ENCODE measurements around the gene LIN9. TPM values are rescaled to one million over a fixed set of nuclear protein-coding genes. Genes with fewer than 3 reads are reported as not detected.

LIN9 gene
- total and polyA plus RNA-seq, 2 of the 13 experiments (the other 11 are each of a cell fraction or from before 2014, with no cell fraction given): 3.0 to 10.0 TPM

- TF ChIP-seq AHDC1 (CRISPR knock-in tag; IDR thresholded peaks at IDR 0.05; ENCODE audit: borderline replicate concordance): no peak
- no peak for TF ChIP-seq SKI (IDR thresholded peaks at IDR 0.05; ENCODE audit: partially characterized antibody)
- TF ChIP-seq ZNF468 (CRISPR knock-in tag; IDR thresholded peaks at IDR 0.05): peak; percentile 1; the same call in 1 of the 2 replicates
- TF ChIP-seq NR2C2 (CRISPR knock-in tag; IDR thresholded peaks at IDR 0.05; ENCODE audit: borderline replicate concordance): no peak
- TF ChIP-seq HOXA9 (CRISPR knock-in tag; IDR thresholded peaks at IDR 0.05; ENCODE audit: borderline replicate concordance): no peak
- peak; percentile 21; the same call in 1 of the 2 replicates for TF ChIP-seq GATA4 (IDR thresholded peaks at IDR 0.05; ENCODE audit: borderline replicate concordance, low read depth)
- no peak for TF ChIP-seq ELF4 (CRISPR knock-in tag; IDR thresholded peaks at IDR 0.05; ENCODE audit: borderline replicate concordance)
- no peak for TF ChIP-seq GABPA (IDR thresholded peaks at IDR 0.05; ENCODE audit: low read depth, low read length)
- no peak for TF ChIP-seq GABPA (CRISPR knock-in tag; IDR thresholded peaks at IDR 0.05; ENCODE audit: low read depth)
- TF ChIP-seq THAP11 (CRISPR knock-in tag; IDR thresholded peaks at IDR 0.05): no peak; the same call in 1 of the 2 replicates
- no peak for TF ChIP-seq SRSF1 (optimal IDR thresholded peaks at IDR 0.05; ENCODE audit: low read depth, low read length)
- TF ChIP-seq SIN3A (IDR thresholded peaks at IDR 0.05; ENCODE audit: borderline replicate concordance, low read depth, low read length): 0 out of 2 replicates have a peak, but pooled peaks have one; percentile 60
- 0 out of 2 replicates have a peak, but pooled peaks have one; percentile 23 for TF ChIP-seq RFXAP (CRISPR knock-in tag; IDR thresholded peaks at IDR 0.05; ENCODE audit: borderline replicate concordance)
- no peak for TF ChIP-seq TBX2 (CRISPR knock-in tag; IDR thresholded peaks at IDR 0.05; ENCODE audit: borderline replicate concordance)
- no peak for TF ChIP-seq RELA (CRISPR knock-in tag; IDR thresholded peaks at IDR 0.05)
- TF ChIP-seq ZNF496 (CRISPR knock-in tag; IDR thresholded peaks at IDR 0.05; ENCODE audit: insufficient replicate concordance): no peak
- no peak for TF ChIP-seq SRSF4 (IDR thresholded peaks at IDR 0.05; ENCODE audit: low read depth, low read length, poor library complexity, severe bottlenecking)
- no peak for TF ChIP-seq ZZZ3 (CRISPR knock-in tag; IDR thresholded peaks at IDR 0.05; ENCODE audit: borderline replicate concordance)
- TF ChIP-seq SNAI1 (CRISPR knock-in tag; IDR thresholded peaks at IDR 0.05; ENCODE audit: borderline replicate concordance): no peak
- no peak for TF ChIP-seq HBP1 (CRISPR knock-in tag; IDR thresholded peaks at IDR 0.05; ENCODE audit: low read depth)
- TF ChIP-seq ZEB1 (IDR thresholded peaks at IDR 0.05; ENCODE audit: insufficient replicate concordance, low read depth): peak; percentile 28
- no peak for TF ChIP-seq HIVEP1 (CRISPR knock-in tag; IDR thresholded peaks at IDR 0.05)
- 0 out of 2 replicates have a peak, but pooled peaks have one; percentile 16 for TF ChIP-seq ZBTB7B (CRISPR knock-in tag; IDR thresholded peaks at IDR 0.05)
Observed at GRCh38 chr1:226309398-226310244, 657 bp upstream of the LIN9 start (continued).
